IPS-20b (cell line): ENCODE measurements around the gene POLL.
"Not testable (repeated sequence)": the region's sequence is repeated elsewhere in the genome, so short reads cannot be mapped to it uniquely, and the experiment has no call there.

Source experiments
- H3K27ac ChIP-seq: one replicate; pipeline ENCODE4 v1.5.1; 2013; ENCODE audit warnings: low read length
- H3K27me3 ChIP-seq: 2 replicates; pipeline ENCODE4 v1.6.1; 2013; ENCODE audit warnings: mild to moderate bottlenecking, low read length, inconsistent platforms; ENCODE audit not compliant: insufficient read depth
- H3K36me3 ChIP-seq: 2 replicates; pipeline ENCODE4 v1.6.1; 2013; ENCODE audit warnings: low read depth, mild to moderate bottlenecking, inconsistent platforms, low read length, moderate library complexity; ENCODE audit not compliant: insufficient read depth
- H3K4me1 ChIP-seq: 2 replicates; pipeline ENCODE4 v1.6.1; 2013; ENCODE audit warnings: mild to moderate bottlenecking, control low read depth, inconsistent platforms, low read length, moderate library complexity; ENCODE audit not compliant: insufficient read depth
- H3K4me3 ChIP-seq: 2 replicates; pipeline ENCODE4 v1.5.1; 2013; ENCODE audit warnings: mild to moderate bottlenecking, low read length, inconsistent platforms
- H3K9ac ChIP-seq: 2 replicates; pipeline ENCODE4 v1.6.1; 2013; ENCODE audit warnings: low read depth, mild to moderate bottlenecking, inconsistent platforms, low read length, moderate library complexity
- H3K9me3 ChIP-seq: 2 replicates; pipeline ENCODE4 v1.6.1; 2013; ENCODE audit warnings: mild to moderate bottlenecking, low read depth, low read length, inconsistent platforms; ENCODE audit not compliant: insufficient read depth

POLL gene

DNA sequence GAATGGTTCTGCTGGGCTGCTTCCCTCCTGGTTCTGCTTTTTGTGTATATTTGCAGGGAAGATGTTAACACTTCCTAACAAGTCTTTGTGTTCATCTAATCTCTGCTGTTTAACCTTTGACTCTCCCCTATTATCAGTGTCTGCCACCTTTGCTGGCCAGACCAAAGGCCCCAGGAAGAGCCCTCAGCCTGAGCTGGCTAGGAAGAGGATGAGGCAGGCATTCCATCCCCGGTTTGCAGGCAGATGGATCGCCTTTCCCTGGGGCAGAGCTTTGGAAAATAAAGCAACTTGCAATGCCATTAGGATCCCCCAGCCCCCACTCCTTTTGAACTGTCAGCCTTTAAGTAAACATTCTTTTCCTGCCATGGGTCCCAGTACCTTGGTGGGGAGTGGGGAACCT lies 19.1 kb upstream of the POLL start:
- H3K4me3 ChIP-seq = no peak overlapping the region
- peaks cover 34% of the 10 kb centered on the region for H3K36me3 ChIP-seq
- peaks cover 10% of the 10 kb centered on the region; the same call in 1 of the 2 replicates for H3K4me1 ChIP-seq
- no peaks in the 10 kb centered on the region for H3K27me3 ChIP-seq
- no peaks in the 10 kb centered on the region for H3K9me3 ChIP-seq
- H3K27ac ChIP-seq = no peak overlapping the region
- H3K9ac ChIP-seq = no peak overlapping the region

- Histone ChIP-seq H3K4me3 (no peak overlapping the region), H3K9me3 (no peaks in the 10 kb centered on the region), H3K9ac (no peak overlapping the region), H3K4me1 (peaks cover 10% of the 10 kb centered on the region; the same call in 1 of the 2 replicates), H3K27ac (no peak overlapping the region), H3K36me3 (no peaks in the 10 kb centered on the region), H3K27me3 (no peaks in the 10 kb centered on the region)
Measured at GRCh38 chr10:101602761-101603398, 14.8 kb upstream of the POLL start.

- H3K36me3 ChIP-seq = no peaks in the 10 kb centered on the region
- H3K27me3 ChIP-seq = no peaks in the 10 kb centered on the region
- no peaks in the 10 kb centered on the region for H3K9me3 ChIP-seq
- no peak overlapping the region for H3K27ac ChIP-seq
- H3K4me3 ChIP-seq = no peak overlapping the region
- peaks cover 3% of the 10 kb centered on the region; the same call in 1 of the 2 replicates for H3K4me1 ChIP-seq
- no peak overlapping the region for H3K9ac ChIP-seq
Measured at GRCh38 chr10:101601541-101601940, 13.5 kb upstream of the POLL start.

DNA sequence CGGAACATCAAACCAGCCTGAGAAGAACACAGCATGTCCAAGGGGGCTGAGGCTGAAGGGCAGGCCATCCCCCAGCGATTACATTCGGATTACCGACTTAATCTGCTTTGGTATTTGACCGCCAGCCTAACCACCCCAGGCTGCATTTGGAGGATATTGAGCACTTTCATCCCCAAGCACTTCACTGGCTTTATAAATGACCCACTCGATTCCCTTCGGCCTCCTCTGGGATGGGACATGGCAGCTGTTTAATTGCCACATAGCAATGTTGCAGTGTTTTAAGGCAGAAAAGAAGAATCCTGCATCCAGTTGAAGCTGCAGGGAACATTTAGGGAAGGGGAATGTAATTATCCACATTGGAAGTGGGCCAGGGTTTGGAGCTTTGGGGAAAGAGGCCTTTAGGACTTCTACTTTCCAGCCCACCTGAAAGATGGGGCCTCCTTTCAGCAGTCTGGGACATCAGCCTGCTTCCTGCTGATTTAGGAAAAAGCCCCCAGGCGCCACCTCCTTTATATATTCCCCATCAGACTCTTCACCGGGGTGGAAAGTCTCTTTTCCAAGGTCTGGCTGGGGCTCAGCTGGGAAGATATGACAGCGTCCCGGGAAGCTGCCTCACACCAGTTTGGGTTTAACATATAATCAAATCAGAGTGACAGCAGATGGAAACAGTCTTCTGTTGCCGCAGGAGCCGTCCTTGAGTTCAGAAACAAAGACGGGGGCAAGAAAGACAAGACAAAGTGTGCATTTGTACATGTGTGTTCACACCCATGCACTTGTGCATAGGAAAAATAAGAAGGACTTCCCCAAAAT lies 9.2 kb upstream of the POLL start:
- H3K4me1 ChIP-seq = peaks cover under 1% of the 10 kb centered on the region; the same call in 1 of the 2 replicates
- no peak overlapping the region for H3K4me3 ChIP-seq
- no peak overlapping the region for H3K27ac ChIP-seq
- no peaks in the 10 kb centered on the region for H3K27me3 ChIP-seq
- no peak overlapping the region for H3K9ac ChIP-seq
- H3K36me3 ChIP-seq = no peaks in the 10 kb centered on the region
- no peaks in the 10 kb centered on the region for H3K9me3 ChIP-seq

GRCh38 chr10:101595591-101596433 lies 7.8 kb upstream of the POLL start:
- H3K4me3 ChIP-seq = no peak overlapping the region
- no peaks in the 10 kb centered on the region for H3K27me3 ChIP-seq
- no peaks in the 10 kb centered on the region for H3K9me3 ChIP-seq
- H3K36me3 ChIP-seq = no peaks in the 10 kb centered on the region
- no peaks in the 10 kb centered on the region for H3K4me1 ChIP-seq
- no peak overlapping the region for H3K9ac ChIP-seq
- no peak overlapping the region for H3K27ac ChIP-seq

- not testable (repeated sequence) for H3K4me1 ChIP-seq, H3K27me3 ChIP-seq, H3K9me3 ChIP-seq, H3K4me3 ChIP-seq, H3K9ac ChIP-seq, H3K27ac ChIP-seq, H3K36me3 ChIP-seq
Measured at GRCh38 chr10:101593331-101593730, 5.3 kb upstream of the POLL start.

- H3K9ac ChIP-seq = peak overlapping the region; percentile 66; the same call in 1 of the 2 replicates
- H3K36me3 ChIP-seq = peaks cover 12% of the 10 kb centered on the region; the same call in 1 of the 2 replicates
Measured at GRCh38 chr10:101588879-101589278, 822 bp upstream of the POLL start.

GRCh38 chr10:101585841-101586240 lies 2.2 kb downstream of the POLL start:
- H3K36me3 ChIP-seq = peaks cover 27% of the 10 kb centered on the region
- H3K4me3 ChIP-seq = no peak overlapping the region
- H3K9ac ChIP-seq = no peak overlapping the region
- H3K9me3 ChIP-seq = no peaks in the 10 kb centered on the region
- H3K4me1 ChIP-seq = peaks cover 11% of the 10 kb centered on the region; the same call in 1 of the 2 replicates
- no peak overlapping the region for H3K27ac ChIP-seq
- H3K27me3 ChIP-seq = no peaks in the 10 kb centered on the region

More at GRCh38 chr10:101588879-101589278, 822 bp upstream of the POLL start:
- H3K4me3 ChIP-seq = peak overlapping the region; percentile 78
- 0 out of 2 replicates have a peak, but pooled peaks cover 4% of the 10 kb centered on the region for H3K4me1 ChIP-seq
- no peaks in the 10 kb centered on the region for H3K27me3 ChIP-seq
- H3K27ac ChIP-seq = no peak overlapping the region
- H3K9me3 ChIP-seq = no peaks in the 10 kb centered on the region

- no peaks in the 10 kb centered on the region for H3K27me3 ChIP-seq
- no peak overlapping the region for H3K27ac ChIP-seq
- H3K4me1 ChIP-seq = peaks cover 12% of the 10 kb centered on the region; the same call in 1 of the 2 replicates
- peaks cover 43% of the 10 kb centered on the region for H3K36me3 ChIP-seq
- no peak overlapping the region for H3K9ac ChIP-seq
- H3K4me3 ChIP-seq = 0 out of 2 replicates have a peak overlapping the region, but pooled peaks have one; percentile 13
- no peaks in the 10 kb centered on the region for H3K9me3 ChIP-seq
Measured at GRCh38 chr10:101580486-101581399, 7.3 kb downstream of the POLL start.

DNA sequence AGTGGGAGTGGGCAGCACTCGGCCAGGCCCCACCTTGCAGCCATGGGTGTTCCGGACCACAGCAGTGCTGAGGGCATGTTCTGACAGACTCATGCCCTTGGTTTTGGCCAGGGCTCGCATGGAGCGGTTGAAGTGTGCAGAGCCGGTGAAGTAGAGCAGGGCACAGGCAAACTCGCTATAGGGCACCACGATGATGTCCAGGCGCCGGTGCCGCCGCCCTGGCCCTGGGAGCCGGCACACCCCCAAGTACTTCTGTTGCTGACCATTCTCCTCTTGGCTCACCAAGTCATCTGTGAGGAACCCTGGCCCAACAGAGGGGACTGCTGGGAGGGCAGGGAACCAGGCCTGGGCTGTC lies 8.6 kb downstream of the POLL start:
- H3K36me3 ChIP-seq = peaks cover 34% of the 10 kb centered on the region
- no peaks in the 10 kb centered on the region for H3K9me3 ChIP-seq
- H3K9ac ChIP-seq = no peak overlapping the region
- H3K27me3 ChIP-seq = no peaks in the 10 kb centered on the region
- H3K4me3 ChIP-seq = no peak overlapping the region
- peaks cover 12% of the 10 kb centered on the region; the same call in 1 of the 2 replicates for H3K4me1 ChIP-seq
- no peak overlapping the region for H3K27ac ChIP-seq
